Peyer's patch (tissue), 4 donors: ENCODE results near the gene NPTX1.

ENCODE experiments used
- CTCF ChIP-seq, 6 experiments: fragments of 450-650 bp in 4 of 6; fragments of 200-600 bp in 2 of 6; sonication (generic) in 1 of 6; IDR thresholded peaks; one replicate each; pipeline ENCODE4 v1.5.1; 2017 to 2019; ENCODE audit warnings: antibody characterized with exemption in 6 of 6, mild to moderate bottlenecking in 3 of 6, moderate library complexity in 1 of 6
- POLR2A ChIP-seq, 2 donors: fragments of 450-650 bp; IDR thresholded peaks; one replicate each; pipeline ENCODE4 v1.5.1; 2017; ENCODE audit warnings: antibody characterized with exemption in 2 of 2, mild to moderate bottlenecking in 2 of 2, moderate library complexity in 2 of 2

DNA sequence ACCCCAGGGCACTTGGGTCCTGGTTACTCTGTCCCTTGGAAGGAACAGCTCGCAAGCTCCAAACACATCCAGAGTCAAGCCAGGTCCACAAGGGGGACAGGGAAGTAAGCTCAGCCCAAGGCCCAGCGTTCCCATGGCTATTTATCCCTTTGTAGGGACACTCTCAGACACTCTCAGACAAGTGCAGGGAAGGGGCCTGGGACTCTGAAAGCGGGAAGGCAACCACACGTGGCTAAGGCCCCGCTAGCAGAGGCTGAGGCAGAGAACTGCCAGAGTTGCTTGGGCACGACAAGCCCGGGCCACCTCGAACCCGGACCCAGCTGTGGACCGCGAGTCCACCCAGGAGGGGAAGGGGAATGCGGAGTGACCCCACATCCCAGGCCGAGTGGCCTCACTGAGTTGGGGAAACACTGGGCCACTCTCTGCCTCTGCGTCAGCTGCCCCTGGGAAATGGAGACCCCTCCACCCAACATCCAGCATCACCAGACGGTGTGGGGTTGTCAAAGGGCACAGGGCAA lies 10.2 kb downstream of the NPTX1 start:
- TF ChIP-seq POLR2A (IDR thresholded peaks at IDR 0.05) (no peak), CTCF (IDR thresholded peaks at IDR 0.05) (no peak)
